ENCODE data around the gene MAPK9.

Gene MAPK9

GRCh38 chr5:180291943-180292831, at the start of gene MAPK9:
Gene MAPK9 (minus strand): TSS chr5:180292083. CDS start chr5:180280561, 11,522 bp downstream.
- peak; percentile 61 for DNase-seq (ENCODE audit: low read depth)

DNA sequence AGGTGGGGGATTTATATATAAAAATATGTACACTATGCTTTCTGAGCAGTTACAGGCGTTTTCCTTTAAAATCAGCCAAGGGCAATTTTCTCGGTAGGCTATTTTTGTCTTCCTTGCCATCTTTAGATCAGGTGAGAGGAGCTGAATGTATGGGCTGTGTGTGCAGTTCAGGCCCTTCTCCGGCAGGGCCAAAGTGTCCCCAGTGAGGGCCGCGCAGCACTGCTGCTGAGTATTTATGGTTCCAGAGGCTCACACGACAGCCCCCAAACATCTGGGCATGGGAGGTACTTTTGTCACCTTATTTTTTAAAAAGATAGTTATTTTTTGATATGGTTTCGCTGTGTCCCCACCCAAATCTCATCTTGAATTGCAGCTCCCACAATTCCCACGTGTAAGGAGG, 49.7 kb upstream of the MAPK9 start:
- DNase-seq (ENCODE audit: low read depth): no peak

GRCh38 chr5:180340856-180341255, 49.0 kb upstream of the MAPK9 start:
- peak; percentile 51 for DNase-seq (ENCODE audit: low read depth)

GRCh38 chr5:180339583-180340183, 47.8 kb upstream of the MAPK9 start:
- DNase-seq (ENCODE audit: low read depth): no peak

GRCh38 chr5:180338001-180338707, 46.3 kb upstream of the MAPK9 start:
- no peak for DNase-seq (ENCODE audit: low read depth)

- DNase-seq (ENCODE audit: low read depth): no peak
Observed at GRCh38 chr5:180336234-180337020, 44.5 kb upstream of the MAPK9 start.

DNA sequence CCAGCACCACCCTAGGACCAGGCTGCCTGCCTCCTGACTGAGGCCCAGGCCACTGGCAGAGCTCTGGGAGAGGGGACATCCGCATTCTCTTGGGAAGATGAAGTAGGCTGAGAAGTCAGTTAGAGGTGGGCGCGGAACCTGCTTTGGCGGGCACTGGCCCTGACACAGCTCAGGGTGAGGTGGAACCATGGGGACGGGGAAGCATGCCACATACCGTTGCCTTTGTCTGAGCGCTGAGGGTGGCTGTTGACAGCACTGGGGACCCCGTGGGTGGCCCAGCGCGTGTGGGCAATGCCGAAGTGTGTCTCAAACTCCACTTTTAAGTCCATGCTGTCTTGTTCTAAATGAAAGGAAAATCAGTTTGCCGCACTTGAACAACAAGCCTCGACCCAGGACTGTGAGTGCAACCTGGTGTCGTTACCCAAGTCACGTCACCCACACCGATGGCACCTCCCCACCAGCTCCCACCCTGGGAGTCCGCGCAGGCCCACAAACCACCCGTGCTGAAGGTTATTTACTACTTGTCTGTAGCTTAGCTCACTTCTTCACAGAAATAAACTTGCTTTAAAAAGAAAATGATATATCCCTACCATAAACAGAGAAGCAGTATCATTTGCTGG, 43.8 kb upstream of the MAPK9 start:
- DNase-seq (ENCODE audit: low read depth): no peak

DNA sequence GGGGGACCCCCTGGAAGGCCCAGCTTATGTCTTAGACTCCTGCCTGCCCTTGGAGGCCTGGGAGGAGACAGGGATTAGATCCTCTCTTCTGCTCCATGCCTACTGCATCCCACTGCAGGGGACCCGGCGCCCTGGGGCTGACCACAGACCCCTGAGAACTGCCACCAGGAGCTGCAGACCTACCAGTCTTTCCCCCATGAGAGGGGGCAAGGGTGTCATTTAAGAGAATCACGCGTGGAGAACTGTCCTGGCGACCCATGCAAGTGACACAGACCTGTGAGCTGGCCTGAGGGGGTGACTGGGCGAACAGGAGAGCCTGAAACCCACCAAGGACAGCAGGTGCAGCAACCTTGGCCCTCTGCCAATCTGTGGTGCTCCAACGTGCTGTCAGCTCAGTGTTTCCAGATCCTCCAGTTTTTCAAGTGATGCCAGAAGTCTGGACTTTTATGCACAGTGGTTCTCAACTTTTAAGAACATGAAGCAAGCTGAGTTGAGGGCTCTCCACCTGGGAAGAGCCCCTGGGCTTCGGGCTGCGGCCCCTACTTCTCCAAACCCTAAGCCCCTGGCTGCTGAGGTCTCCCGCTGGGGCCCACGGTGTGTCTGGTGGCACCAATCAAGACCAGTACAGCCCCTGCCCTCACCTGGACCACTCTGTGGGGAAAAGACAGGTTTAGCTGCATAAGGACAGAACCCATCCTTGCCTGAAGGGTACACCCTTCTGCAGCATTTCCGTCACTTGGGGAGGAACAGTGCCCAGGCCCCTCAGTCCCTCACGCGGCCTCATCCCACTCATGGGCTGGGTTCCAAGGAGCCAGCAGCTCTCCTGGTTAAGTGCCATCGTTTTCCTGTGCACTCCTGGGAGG, 43.1 kb upstream of the MAPK9 start:
- DNase-seq (ENCODE audit: low read depth): no peak

DNA sequence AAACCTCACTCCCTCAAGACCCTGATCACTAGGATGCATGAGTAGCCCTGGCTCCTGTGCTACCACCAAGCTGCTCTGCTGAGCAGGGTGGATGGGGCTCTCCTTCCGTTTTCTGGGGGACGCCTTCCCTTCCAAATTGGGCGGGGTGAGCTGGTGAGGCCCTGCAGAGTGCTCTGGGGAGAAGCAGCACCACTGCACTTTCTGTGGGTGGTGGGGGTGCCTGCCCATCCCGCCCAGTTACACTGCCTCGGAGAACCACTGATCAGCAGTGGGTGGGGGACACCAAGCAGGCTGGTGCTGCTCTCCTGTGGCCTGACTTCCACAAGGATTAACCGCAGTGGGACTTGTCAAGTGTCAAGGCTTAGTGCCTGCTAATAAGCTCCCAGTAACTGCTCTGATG, 42.3 kb upstream of the MAPK9 start:
- no peak for DNase-seq (ENCODE audit: low read depth)

GRCh38 chr5:180333661-180334060, 41.8 kb upstream of the MAPK9 start:
- DNase-seq (ENCODE audit: low read depth): peak; percentile 61

GRCh38 chr5:180332861-180333260, 41.0 kb upstream of the MAPK9 start:
- no peak for DNase-seq (ENCODE audit: low read depth)

DNA sequence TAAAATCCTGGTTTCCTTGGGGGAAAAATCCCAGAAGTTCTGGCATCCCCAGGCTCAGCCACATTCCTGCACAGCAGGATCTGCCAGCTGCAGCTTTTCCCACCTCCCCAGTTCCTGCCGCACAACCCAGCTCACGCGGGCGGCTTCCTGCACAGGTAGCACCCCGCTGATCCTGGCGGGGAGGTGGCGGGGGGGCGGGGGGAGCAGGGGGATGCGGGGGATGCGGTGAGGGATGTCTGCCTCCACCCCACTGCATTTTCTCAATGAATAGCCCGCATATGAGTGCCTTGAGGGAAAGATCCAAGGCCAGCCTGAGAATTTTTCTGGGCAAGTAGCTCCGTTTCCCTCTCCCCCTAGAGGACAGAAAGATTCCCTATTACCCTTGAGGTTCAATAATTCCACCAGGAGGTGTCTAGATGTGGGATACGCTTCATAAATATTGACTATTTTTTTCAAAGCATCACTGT, 40.2 kb upstream of the MAPK9 start:
- no peak for DNase-seq (ENCODE audit: low read depth)

- no peak for DNase-seq (ENCODE audit: low read depth)
Observed at GRCh38 chr5:180331647-180331950, 39.7 kb upstream of the MAPK9 start.

DNA sequence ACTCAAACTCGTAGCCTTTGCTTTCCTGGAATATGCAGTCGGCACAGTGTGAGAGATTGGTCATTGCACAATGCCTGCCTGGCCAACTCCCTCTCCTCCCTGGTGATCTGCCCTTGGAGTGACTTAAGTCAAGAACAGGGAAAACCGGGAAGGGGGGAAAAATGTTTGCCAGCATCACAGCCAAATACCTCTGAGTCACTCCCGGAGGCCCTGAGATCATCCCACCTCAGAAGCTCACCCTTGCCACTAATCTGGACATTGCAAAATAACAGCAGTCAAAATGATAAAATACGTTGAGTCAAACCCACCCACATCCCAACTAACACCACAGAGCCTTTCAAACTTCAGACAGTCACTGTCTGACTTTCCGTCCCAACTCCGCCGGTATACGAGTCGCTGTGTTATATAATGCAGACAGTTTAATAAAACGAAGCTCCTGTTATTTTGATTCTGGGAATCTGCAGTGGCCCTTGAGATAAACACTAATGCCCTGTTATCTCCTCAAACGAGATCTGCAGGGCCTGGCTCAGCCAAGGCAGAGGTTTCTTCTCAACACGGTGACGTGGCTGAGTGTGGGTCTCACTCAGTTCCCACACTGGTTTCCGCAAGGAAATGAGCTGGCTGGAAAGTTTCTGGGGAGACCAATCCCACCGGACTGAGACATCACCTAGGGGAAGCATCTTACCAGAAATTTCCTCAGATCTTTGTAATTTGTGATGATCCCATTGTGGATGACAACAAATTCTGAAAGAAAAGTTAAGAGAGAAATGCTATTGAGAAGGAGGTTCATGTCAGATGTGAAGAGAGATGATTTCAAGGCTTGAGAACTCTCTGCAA, 39.1 kb upstream of the MAPK9 start:
- peak; percentile 98 for DNase-seq (ENCODE audit: low read depth)

GRCh38 chr5:180330270-180330648, 38.4 kb upstream of the MAPK9 start:
- no peak for DNase-seq (ENCODE audit: low read depth)

GRCh38 chr5:180329606-180330269, 37.9 kb upstream of the MAPK9 start:
- DNase-seq (ENCODE audit: low read depth): no peak

DNA sequence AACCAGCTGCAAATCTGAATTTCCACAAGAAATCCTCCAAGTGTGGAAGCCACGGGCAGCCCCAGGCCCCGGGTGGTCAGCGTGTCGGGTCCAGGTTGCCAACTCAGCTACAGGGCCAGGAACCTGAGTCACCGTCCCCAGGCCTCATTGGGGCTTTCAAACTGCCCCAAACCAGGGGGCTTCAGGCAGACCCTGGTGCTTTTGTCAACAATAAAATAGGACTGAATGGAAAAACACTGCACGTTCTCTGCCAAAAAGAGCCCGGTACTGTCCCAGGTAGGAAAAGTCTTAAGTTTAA, 37.2 kb upstream of the MAPK9 start:
- no peak for DNase-seq (ENCODE audit: low read depth)

GRCh38 chr5:180328296-180329137, 36.6 kb upstream of the MAPK9 start:
- DNase-seq (ENCODE audit: low read depth): no peak
